DND-41 (cell line): ENCODE results near the gene NR1H4.
"Not testable (repeated sequence)": the region's sequence is repeated elsewhere in the genome, so short reads cannot be mapped to it uniquely, and the experiment has no call there.

Experiments
- ATAC-seq: fragments of 200-7000 bp; cut with Tn5 transposase; 3 replicates; pipeline ENCODE4 v1.9.1; 2021; ENCODE audit warnings: low read depth; ENCODE audit not compliant: insufficient read depth
- DNase-seq: peaks from one replicate; pipeline ENCODE4 v3.0.0-alpha.2; 2020
- H2AFZ ChIP-seq: 2 replicates; pipeline ENCODE4 v1.6.0; 2012; ENCODE audit warnings: low read depth, low read length
- H3K27ac ChIP-seq: 2 replicates; pipeline ENCODE4 v1.5.1; 2012; ENCODE audit warnings: low read length, inconsistent platforms
- H3K27me3 ChIP-seq: fragments of 200-600 bp; sonication (generic); 2 replicates; pipeline ENCODE4 v1.6.0; 2012; ENCODE audit warnings: low read length, mild to moderate bottlenecking, inconsistent platforms; ENCODE audit not compliant: insufficient read depth, poor library complexity
- H3K36me3 ChIP-seq: 2 replicates; pipeline ENCODE4 v1.5.1; 2012; ENCODE audit warnings: low read length, inconsistent platforms; ENCODE audit not compliant: insufficient read depth
- H3K4me1 ChIP-seq: 2 replicates; pipeline ENCODE4 v1.5.1; 2012; ENCODE audit warnings: mild to moderate bottlenecking, low read length; ENCODE audit not compliant: insufficient read depth
- H3K4me2 ChIP-seq: 2 replicates; pipeline ENCODE4 v1.6.0; 2012; ENCODE audit warnings: mild to moderate bottlenecking, moderate library complexity, low read length, inconsistent platforms; ENCODE audit not compliant: insufficient read depth
- H3K4me3 ChIP-seq, 2 experiments: fragments of 200-600 bp in 1 of 2; shearing (Covaris generic) in 1 of 2; 2 replicates each; pipeline ENCODE4 v1.5.1; 2012 to 2016; ENCODE audit warnings: inconsistent platforms in 2 of 2, low read length in 2 of 2, mild to moderate bottlenecking in 2 of 2, low read depth in 1 of 2, moderate library complexity in 1 of 2
- H3K79me2 ChIP-seq: 2 replicates; pipeline ENCODE4 v1.6.0; 2012; ENCODE audit warnings: low read length, inconsistent platforms; ENCODE audit not compliant: insufficient read depth
- H3K9ac ChIP-seq: 2 replicates; pipeline ENCODE4 v1.6.0; 2012; ENCODE audit warnings: low read depth, mild to moderate bottlenecking, inconsistent platforms, low read length, moderate library complexity
- H3K9me3 ChIP-seq: 2 replicates; pipeline ENCODE4 v1.5.1; 2012; ENCODE audit warnings: low read length, moderate library complexity, mild to moderate bottlenecking, inconsistent platforms; ENCODE audit not compliant: insufficient read depth, severe bottlenecking
- H4K20me1 ChIP-seq: 2 replicates; pipeline ENCODE4 v1.6.0; 2012; ENCODE audit warnings: low read length; ENCODE audit not compliant: insufficient read depth
- CTCF ChIP-seq: IDR thresholded peaks from 2 replicates; pipeline ENCODE4 v1.5.1; 2012; ENCODE audit warnings: borderline replicate concordance, low read length, moderate library complexity, mild to moderate bottlenecking; ENCODE audit not compliant: poor library complexity, severe bottlenecking; ENCODE audit errors: extremely low read depth
- EZH2 ChIP-seq: IDR thresholded peaks from 3 replicates; pipeline ENCODE4 v1.6.1; 2012; ENCODE audit warnings: borderline replicate concordance, low read depth, mild to moderate bottlenecking, moderate library complexity, low read length, inconsistent platforms; ENCODE audit not compliant: severe bottlenecking

The NR1H4 gene

GRCh38 chr12:100498141-100498540 is 24.5 kb downstream of the NR1H4 start:
- Histone ChIP-seq H3K27ac (no peak overlapping the region), H3K4me1 (no peaks in the 10 kb centered on the region), H3K9me3 (no peaks in the 10 kb centered on the region), H2AFZ (no peak overlapping the region), H4K20me1 (no peaks in the 10 kb centered on the region), H3K4me3 (no peak overlapping the region), H3K79me2 (no peaks in the 10 kb centered on the region), H3K36me3 (no peaks in the 10 kb centered on the region), H3K9ac (no peak overlapping the region), H3K27me3 (no peaks in the 10 kb centered on the region), H3K4me2 (no peak overlapping the region)
- no peak for ATAC-seq
- no peak for DNase-seq
- TF ChIP-seq CTCF (no peak), EZH2 (no peak)

DNA sequence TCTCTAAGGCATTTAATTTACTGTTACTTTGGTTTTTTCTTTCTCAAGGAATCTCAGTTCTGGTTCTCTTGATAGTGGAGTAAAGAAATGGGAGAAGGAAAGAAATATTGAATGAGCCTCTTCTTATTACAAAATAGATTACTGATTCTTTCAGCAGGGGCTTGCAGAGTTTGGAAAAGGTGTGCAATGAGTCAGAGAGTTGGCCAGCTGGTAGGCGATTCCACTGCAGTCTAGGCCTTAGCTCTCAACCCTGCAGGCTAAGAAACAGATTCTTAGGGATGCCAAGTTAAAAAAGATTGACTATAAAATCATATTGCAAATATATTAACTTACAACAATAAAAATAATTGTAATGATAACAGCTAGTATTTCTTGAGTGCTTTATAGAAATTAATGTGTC is 25.8 kb downstream of the NR1H4 start:
- TF ChIP-seq CTCF = no peak
- no peak for TF ChIP-seq EZH2
- no peak for ATAC-seq
- no peaks in the 10 kb centered on the region for H3K9me3 ChIP-seq

DNA sequence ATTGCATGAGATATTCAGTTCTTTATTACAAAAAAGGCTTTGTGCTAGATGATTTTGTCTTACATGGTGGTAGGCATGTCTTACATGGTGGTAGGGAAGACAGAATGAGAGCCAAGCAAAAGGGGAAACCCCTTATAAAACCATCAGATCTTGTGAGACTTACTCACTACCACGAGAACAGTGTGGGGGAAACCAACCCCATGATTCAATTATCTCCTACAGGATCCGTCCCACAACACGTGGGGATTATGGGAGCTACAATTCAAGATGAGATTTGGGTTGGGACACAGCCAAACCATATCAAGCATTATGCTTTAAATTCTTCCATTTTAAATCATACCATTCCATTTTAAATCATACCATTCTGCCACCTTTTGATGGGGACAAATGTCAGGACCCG is 29.1 kb downstream of the NR1H4 start:
- not testable (repeated sequence) for H4K20me1 ChIP-seq, H3K27ac ChIP-seq, H3K4me3 ChIP-seq

More for the DNA sequence above, 25.8 kb downstream of the NR1H4 start:
- Histone ChIP-seq H3K4me2 (no peak overlapping the region), H3K4me3 (no peak overlapping the region), H3K27ac (no peak overlapping the region), H4K20me1 (no peaks in the 10 kb centered on the region), H3K9ac (no peak overlapping the region), H3K79me2 (no peaks in the 10 kb centered on the region), H3K36me3 (no peaks in the 10 kb centered on the region), H3K4me1 (no peaks in the 10 kb centered on the region), H3K27me3 (no peaks in the 10 kb centered on the region), H2AFZ (no peak overlapping the region)
- no peak for DNase-seq

DNA sequence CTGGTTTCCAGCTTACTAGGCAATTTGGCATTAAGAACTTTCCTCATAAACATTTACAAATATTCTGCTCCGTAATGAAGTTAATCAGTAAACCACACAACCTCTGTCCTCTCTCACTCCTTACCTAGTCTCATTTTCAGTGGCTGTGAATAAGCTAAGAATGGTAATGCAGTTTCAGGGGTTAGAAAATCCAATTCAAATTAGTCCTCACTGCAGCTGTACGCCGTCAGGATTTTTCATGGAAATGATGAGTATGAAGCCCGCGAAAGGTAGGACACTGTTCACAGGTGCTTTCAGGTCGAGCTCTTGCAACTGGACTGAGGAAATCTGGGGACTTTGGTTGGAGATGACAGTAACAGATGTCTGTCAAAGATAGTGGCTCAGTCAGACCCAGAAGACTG is 29.6 kb downstream of the NR1H4 start:
- no peaks in the 10 kb centered on the region for H3K27me3 ChIP-seq
- no peak overlapping the region for H3K27ac ChIP-seq
- H3K4me2 ChIP-seq = no peak overlapping the region
- TF ChIP-seq CTCF (no peak), EZH2 (no peak)
- DNase-seq = no peak
- no peak overlapping the region for H2AFZ ChIP-seq
- no peaks in the 10 kb centered on the region for H3K4me1 ChIP-seq
- no peak overlapping the region for H3K9ac ChIP-seq
- H3K79me2 ChIP-seq = no peaks in the 10 kb centered on the region
- H3K4me3 ChIP-seq = no peak overlapping the region
- H3K9me3 ChIP-seq = no peaks in the 10 kb centered on the region
- ATAC-seq = no peak
- H4K20me1 ChIP-seq = no peaks in the 10 kb centered on the region
- no peaks in the 10 kb centered on the region for H3K36me3 ChIP-seq

More for the DNA sequence above, 29.1 kb downstream of the NR1H4 start:
- not testable (repeated sequence) for H3K36me3 ChIP-seq, DNase-seq, H3K9me3 ChIP-seq, ATAC-seq, H3K4me1 ChIP-seq, H2AFZ ChIP-seq, H3K9ac ChIP-seq, H3K79me2 ChIP-seq, H3K4me2 ChIP-seq, H3K27me3 ChIP-seq
